HCEC 1CT (cell line): ENCODE data around the gene CCDC116.
"Not testable (repeated sequence)": the region's sequence is repeated elsewhere in the genome, so short reads cannot be mapped to it uniquely, and the experiment has no call there.

Source experiments
- DNase-seq: peaks from one replicate; pipeline ENCODE4 v3.0.0-alpha.2; 2017

The CCDC116 gene

DNA sequence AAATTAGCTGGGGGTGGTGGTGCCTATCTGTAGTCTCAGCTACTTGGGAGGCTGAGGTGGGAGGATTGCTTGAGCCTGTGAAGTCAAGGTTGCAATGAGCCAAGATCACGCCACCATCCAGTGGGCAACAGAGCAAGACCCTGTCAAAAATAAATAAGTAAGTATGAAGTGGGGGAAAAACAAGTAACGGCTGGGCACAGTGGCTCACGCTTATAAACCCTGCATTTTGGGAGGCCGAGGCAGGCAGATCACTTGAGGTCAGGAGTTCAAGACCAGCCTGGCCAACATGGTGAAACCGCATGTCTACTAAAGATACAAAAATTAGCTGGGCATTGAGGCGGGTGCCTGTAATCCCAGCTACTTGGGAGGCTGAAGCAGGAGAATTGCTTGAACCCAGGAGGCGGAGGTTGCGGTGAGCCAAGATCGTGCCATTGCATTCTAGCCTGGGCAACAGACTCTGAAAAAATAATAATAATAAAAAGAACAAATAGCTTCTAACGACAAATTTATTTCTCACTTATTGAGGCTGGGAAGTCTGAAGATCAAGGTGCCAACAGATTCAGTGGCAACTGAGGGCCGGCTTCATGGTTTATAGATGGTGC is 22.9 kb upstream of the CCDC116 start:
- DNase-seq = not testable (repeated sequence)

DNA sequence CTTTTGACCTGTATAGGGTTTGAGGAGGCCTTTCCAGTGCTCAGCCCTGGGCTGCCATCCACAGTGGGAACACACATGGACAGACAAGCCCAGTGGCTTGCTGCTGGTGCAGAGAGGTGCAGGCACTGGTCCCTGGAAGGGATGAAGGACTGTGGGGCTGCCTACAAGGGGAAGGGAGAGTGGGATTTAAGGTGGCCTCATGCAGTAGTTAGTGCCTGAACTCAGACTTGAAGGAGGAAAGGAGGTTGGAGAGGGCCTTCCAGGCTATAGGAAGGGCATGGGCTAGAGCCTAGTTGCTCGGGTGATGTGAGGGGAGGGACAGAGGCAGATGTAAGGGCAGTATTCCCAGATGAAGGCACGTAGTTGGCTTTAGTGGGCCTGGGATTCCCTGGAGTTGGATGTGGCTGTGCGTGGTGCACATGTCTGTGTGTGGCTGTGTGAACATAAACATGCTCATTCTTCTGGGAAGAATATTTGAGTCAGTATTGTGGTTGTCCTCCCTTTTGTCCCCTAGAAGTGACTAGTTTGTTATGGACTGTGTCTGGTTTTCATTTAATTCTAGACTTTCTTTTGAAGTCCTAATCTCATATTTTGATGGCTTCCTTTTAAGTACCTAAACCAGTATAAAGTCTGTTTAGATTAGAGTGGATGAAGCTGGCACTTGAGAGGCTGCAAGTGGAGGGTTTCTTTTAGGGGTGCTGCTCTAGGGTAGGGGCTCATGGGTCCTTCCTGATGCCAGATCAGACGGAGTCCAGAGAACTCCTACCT is 21.2 kb upstream of the CCDC116 start:
- no peak for DNase-seq

DNA sequence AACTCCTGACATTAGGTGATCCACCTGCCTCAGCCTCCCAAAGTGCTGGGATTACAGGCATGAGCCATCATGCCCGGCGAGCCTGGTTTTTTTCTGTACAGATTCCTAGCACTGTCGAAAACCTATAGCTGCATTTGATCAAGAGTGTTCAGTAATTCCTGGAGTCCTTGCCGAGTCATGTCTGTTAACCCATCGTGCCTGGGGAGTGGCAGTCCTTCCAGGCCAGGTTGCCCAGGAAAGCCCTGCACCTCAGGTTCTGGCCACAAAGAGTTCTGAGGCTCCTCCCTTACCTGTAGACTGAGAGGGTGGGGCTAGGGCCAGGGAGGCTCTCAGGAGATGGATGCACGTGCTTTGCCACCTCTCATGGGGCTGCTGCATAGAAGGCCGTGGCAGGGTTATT is 19.7 kb upstream of the CCDC116 start:
- DNase-seq = no peak

DNA sequence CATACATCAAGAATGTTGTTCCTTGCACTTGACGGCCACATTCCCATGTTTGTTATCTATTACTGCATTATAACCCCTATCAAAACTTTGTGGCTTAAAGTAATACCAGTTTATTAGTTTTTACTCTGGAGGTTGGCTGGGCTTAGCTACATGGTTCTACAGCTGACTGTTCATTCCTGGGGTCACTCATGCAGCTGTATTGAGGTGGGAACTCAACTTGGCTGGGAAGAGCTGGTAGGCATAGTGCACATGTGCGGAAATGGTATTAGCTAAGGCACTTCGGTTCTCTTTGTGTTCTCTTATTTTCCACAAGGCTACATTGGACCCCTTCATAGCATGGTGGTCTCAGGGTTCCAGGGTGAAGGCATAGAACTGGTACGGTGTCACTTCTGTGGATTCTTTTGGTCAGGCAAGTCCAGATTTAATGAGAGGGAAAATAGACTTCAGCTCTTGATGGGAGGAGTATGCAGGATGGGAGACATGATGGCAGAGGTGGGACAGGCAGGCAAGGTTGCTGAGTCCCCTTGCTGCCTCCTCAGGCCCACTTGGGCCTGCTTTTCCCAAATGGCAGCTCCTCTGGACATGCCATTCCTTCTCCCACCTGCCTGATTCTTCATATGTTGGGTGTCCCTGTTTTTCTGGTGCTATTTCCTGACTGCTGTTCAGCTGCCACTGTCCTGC is 18.9 kb upstream of the CCDC116 start:
- no peak for DNase-seq

DNA sequence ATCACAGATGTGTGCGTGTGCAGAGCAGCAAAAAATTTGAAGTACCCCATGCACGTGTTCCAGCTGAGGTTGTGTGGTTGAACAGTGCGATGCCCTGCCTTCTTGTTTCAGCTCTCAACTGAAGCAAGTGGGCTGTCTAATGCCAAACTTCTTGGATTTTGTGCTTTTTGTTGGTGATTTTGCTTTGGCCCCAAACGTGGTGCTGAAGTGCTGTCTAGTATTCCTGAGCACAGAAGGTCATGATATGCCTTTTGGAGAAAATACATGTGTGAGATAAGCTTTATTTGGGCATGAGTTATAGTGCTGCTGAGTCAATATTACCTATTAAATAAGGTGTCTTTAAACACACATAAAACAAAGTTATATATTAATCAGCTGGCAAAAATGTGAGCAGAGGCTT is 16.8 kb upstream of the CCDC116 start:
- DNase-seq = no peak

- DNase-seq = not testable (repeated sequence)
Observed at GRCh38 chr22:21617337-21617736, 15.2 kb upstream of the CCDC116 start.

DNA sequence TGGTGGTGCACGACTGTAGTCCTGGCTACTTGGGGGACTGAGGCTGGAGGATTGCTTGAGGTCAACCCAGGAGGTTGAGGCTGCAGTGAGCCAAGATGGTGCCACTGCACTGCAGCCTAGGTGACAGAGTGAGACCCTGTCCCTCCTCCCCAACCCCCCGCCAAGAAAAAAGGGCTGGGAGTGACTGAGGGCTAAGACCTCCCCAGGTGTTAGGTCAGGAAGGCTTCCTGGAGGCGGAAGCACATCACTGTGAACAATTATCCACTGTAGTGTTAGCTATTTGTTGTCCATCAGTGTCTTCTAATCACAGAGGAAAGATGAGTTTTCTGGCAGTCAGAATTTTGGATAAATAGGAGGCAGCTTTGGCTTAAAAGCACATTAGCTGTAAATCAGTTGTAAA is 11.5 kb upstream of the CCDC116 start:
- DNase-seq = no peak

DNA sequence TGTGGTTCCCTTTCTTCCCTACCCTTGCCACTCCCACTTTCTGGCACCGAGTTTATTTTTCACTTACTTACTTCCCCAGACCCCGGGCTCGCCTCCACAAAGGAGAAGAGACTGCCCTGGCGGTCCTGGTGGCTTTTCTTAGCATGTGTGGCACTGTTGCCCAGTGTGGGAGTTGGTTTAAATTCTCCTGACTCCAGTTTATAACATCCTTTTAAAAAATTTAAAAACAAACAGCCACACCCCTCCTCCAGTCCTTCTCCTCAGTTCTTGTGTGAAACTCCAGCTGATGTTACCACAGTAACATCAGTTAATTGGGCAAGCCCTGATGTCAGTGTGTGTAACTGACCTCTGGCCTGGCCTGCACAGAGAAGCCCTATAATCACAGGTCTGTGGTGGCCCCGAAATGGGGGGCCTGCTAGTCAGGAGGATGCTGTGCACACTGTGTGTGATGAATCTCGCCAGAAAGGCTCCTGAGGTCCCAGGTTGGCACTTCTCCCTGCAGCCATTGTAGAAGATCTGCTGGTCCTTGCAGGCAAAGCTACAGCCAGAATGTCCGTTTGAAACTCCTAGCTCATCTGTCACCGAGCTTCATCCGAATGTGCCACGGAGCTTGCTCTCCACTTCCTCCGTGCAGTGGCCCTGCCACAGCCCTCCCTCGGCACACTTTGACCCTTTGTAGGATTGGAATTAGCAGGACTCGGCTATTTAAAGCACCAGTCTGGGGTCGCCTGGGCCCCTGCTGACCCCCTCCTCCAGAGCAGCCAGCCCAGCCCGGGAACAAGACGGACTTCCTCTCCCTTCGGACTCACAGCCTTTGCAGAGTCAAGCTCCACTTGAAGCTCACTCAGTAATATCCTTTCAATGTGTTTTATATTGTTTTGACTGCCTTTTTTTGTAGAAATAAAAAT is 10.3 kb upstream of the CCDC116 start:
- no peak for DNase-seq

DNA sequence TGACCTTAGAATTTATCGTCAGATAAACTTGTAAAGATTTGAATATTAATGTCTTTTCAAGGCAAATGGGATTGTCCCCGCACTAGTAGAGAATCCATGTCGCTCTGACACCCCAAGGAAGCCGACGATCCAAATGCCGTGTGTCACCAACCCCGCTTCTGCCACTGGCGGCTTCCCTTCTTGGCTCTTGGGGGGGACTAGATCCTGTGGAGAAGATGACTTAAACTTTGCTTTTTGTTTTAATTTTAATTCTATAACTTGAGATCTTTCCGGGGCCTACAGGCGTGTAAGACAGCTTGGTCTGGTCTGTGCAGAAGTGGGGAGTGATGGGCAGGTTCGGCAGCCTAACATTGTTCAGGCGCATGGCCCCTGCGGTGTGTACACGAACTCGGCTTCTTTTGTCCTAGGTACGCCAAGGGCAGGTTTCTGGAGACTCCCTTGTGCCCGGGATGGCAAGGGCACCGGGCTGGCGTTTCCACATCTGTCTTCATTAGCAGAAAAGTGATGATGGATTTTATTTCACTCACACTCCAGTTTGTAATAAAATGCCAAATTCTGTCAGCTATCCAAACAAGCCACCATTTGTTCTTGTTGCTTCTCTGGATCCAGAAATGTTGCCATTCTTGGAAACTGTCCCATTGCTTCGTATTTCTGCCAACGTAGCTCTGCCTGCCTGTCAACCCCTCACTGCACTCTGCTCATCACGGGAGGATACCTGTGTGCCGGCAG is 9.5 kb upstream of the CCDC116 start:
- no peak for DNase-seq

GRCh38 chr22:21623648-21623970 is 9.0 kb upstream of the CCDC116 start:
- no peak for DNase-seq

GRCh38 chr22:21624120-21624879 is 8.3 kb upstream of the CCDC116 start:
- DNase-seq = peak; percentile 18

- no peak for DNase-seq
Observed at GRCh38 chr22:21624880-21625791, 7.4 kb upstream of the CCDC116 start.

- DNase-seq = no peak
Observed at GRCh38 chr22:21626073-21626734, 6.4 kb upstream of the CCDC116 start.

DNA sequence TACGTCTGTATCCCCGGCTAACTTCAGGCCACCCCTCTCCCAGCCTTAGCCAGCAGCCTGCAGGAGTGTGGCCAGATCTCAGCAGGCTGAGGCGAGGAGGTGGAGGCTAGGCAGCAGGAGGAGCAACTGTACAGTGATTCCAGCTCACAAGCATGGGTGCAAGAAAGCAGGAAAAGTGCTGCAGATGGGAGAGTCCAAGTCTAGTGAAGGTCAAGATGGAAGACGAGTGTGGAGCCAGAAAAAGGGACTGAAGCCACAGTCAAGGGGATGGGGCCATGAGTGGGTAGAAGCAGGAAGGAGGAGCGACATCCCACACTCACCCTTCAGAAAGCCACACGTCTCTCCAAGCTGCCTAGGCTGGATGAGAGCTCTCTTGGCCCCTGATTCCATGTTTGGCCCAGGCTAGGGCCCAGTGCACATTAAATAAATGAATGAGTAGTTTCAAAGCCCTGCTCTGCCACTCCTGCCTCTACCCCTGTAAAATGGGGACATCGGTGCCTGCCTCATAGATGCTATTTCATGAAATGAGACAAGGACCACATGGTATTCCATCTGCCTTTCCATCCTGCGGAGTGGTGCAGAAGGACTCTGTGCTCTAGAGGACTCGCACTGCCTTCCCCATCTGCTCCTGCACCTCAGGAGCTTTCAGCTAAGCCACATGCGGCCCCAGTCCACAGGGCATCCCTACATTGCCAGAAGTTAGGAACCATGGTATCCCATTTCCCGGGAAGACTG is 5.7 kb upstream of the CCDC116 start:
- DNase-seq = no peak

DNA sequence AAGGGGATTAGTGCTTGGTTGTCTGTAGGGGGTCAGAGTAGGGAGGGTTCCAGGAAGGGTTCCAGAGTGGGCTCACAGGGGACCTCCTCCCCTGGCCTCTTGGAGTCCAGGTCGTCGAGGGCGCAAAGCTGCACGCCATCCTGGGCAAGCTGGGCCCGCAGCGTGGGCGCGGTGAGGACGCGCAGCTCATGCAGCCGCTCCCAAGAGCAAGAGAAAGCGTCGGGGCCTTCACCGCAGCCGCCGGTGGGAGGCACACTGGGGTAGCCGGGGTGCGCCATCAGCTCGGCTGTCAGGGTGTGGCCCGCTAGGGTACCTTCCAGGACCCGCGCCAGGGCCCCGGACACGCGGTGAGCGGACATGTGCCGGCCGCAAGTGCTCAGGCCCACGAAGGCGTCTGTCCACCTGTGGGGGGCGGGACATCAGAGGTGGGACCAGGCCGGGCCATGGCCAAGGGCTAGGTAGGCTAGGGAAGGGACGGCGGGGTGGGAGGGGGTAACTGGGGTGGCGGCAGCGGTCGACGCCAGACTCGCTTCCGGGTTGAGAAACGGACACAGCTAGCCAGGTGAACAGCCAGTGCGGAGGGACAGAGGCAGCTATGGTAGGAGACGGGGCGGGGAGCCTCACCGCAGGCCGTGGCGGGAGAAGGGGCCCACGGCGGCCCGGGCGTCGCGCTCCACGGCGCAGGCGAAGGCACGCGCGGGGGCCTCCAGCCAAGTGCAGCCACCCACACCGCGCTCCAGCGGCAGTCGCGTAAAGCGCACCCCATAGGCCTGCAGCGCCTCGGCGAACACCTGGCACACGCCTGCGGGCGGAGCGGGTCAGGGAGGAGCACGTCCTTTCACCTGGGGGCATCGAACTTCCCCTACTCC is 3.9 kb upstream of the CCDC116 start:
- DNase-seq = no peak

DNA sequence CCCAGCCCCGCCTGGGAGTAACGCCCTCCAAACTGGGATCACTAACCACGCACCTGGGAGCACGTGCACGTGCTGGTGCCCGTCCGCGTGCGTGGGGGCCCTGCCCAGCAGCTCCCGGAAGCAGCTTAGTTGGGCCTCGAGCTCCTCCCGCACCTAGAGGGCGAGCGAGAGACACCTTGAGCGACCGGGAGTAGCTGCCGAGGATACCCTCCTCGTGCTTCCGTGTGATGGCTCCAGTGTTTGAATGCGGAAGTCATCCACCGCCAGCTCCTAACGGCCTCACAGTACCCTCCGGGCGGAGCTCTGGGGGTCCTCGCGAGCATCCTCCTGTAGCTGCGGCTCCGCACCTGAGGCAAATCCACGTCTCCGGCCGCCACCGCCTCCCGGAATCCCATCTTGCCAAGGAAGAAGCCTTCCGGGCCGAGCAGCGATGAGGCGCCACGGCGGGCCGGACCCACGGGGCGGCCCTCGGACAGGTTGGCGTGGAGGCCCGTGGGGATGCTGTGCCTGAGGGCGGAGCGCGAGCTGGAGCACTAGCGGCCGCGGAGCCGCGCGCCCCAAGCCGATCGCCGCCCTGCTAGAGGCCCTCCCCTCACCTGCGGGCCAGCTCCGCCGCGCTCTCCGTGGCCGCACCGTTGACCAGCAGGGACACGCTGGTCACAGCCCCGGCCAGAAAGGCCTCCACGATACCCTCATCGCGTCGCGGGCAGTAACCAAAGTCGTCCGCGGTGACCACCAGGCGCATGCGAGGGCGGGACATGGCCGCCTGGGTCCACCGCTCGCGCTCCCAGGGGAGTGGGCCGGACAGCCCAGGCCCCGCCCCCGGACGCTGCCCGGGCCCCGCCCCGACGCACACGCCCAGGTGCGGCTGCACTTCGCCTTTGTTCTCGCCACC is 3.1 kb upstream of the CCDC116 start, which contains the start of gene YDJC:
YDJC (minus strand) TSS at position 768 of the 895 bp plus-strand sequence; CDS start at position 760, 8 bp downstream.
- DNase-seq = peak; percentile 88

DNA sequence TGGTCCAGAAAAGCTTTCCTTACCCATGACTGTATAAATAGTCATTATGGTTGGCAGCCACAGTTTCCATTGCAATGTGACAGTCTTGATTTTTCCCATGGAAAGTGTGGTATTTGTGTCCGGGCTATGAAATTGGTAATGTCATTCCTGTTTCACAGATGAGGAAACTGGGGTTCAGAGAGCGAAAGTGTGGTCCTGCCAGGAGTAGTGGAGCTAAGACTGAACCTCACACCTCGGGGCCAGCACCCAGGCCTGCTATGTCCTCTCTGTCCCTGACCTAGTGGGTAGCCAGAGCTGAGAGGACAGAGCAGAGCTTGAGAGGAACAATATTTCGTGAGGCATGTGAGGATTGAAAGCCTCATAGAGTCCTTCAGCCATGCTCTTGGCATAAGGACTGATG is 1.5 kb upstream of the CCDC116 start:
- no peak for DNase-seq
